GM12878 (cell line): ENCODE results near the gene NLGN4X. TPM values are rescaled to one million over a fixed set of nuclear protein-coding genes. Genes with fewer than 3 reads are reported as not detected.

Experiments used
- ATAC-seq: fragments of 200-7000 bp; cut with Tn5 transposase; 3 replicates; pipeline ENCODE4 v1.9.1; 2020; ENCODE audit warnings: mild to moderate bottlenecking, moderate library complexity
- BruUV-seq: library from RNA; stranded (reverse); fragments of 400-500 nt; replicated peaks from 2 replicates; lab custom pipeline; 2021; lab: Mats Ljungman, UMichigan
- CTCF ChIA-PET: fragments of 300-600 bp; sonication (Branson Sonifier 250); formaldehyde crosslinking; extraction: SDS; loops from one replicate; lab custom pipeline; 2021; ENCODE audit warnings: inconsistent platforms; lab: Yijun Ruan, JAX
- POLR2A ChIA-PET: fragments of 350-600 bp; formaldehyde crosslinking; extraction: SDS; loops from one replicate; lab custom pipeline; 2021; ENCODE audit warnings: inconsistent platforms; lab: Charles Lee
- RAD21 ChIA-PET: fragments of 300-600 bp; sonication (Branson Sonifier 250); formaldehyde crosslinking; loops from one replicate; lab custom pipeline; 2023; ENCODE audit warnings: antibody characterized with exemption; ENCODE audit not compliant: unreplicated experiment; lab: Charles Lee
- SMC1A ChIA-PET: fragments of 300-600 bp; sonication (Branson Sonifier 250); formaldehyde crosslinking; loops from one replicate; lab custom pipeline; 2023; ENCODE audit not compliant: unreplicated experiment, uncharacterized antibody; lab: Charles Lee
- DNase-seq: peaks from one replicate; pipeline ENCODE4 v3.0.0-alpha.2; 2011; ENCODE audit warnings: low read depth, low spot score
- FAIRE-seq: peaks from 3 replicates; lab custom pipeline; 2011; peaks lifted over from hg19 to GRCh38; lab: Jason Lieb, UNC
- H2AFZ ChIP-seq: 2 replicates; pipeline ENCODE4 v1.6.0; 2011; ENCODE audit warnings: low read depth, low read length, control low read depth; ENCODE audit not compliant: control insufficient read depth
- H3K27ac ChIP-seq: 2 replicates; pipeline ENCODE4 v1.5.1; 2011; ENCODE audit warnings: control low read depth; ENCODE audit not compliant: control insufficient read depth, insufficient read depth
- H3K27me3 ChIP-seq, 2 experiments: replicated peaks in 1 of 2; 2 replicates each; pipeline versions ENCODE4 v1.6.0 to v1.6.1; 2011; ENCODE audit warnings: low read length in 1 of 2; ENCODE audit not compliant: control insufficient read depth in 2 of 2, insufficient read depth in 2 of 2
- H3K36me3 ChIP-seq, 2 experiments: 2 replicates each; pipeline ENCODE4 v1.5.1; 2011; ENCODE audit warnings: low read length in 1 of 2; ENCODE audit not compliant: control insufficient read depth in 2 of 2, insufficient read depth in 2 of 2
- H3K4me1 ChIP-seq: 2 replicates; pipeline ENCODE4 v1.6.1; 2011; ENCODE audit warnings: mild to moderate bottlenecking, low read length, moderate library complexity, mixed read lengths; ENCODE audit not compliant: control insufficient read depth, insufficient read depth
- H3K4me2 ChIP-seq: 2 replicates; pipeline ENCODE4 v1.6.0; 2011; ENCODE audit warnings: control low read depth; ENCODE audit not compliant: control insufficient read depth, insufficient read depth
- H3K4me3 ChIP-seq: fragments of 200-600 bp; sonication (generic); 2 replicates; pipeline ENCODE4 v1.5.1; 2016
- H3K79me2 ChIP-seq: 2 replicates; pipeline ENCODE4 v1.6.0; 2011; ENCODE audit warnings: low read length; ENCODE audit not compliant: control insufficient read depth, insufficient read depth
- H3K9ac ChIP-seq: 2 replicates; pipeline ENCODE4 v1.8.0; 2011; ENCODE audit warnings: low read length, control low read depth, mixed read lengths; ENCODE audit not compliant: control insufficient read depth, insufficient read depth
- H3K9me3 ChIP-seq: replicated peaks from 3 replicates; pipeline ENCODE4 v1.5.1; 2011; ENCODE audit warnings: mild to moderate bottlenecking, low read length; ENCODE audit not compliant: control insufficient read depth, insufficient read depth
- H4K20me1 ChIP-seq: 2 replicates; pipeline ENCODE4 v1.6.0; 2011; ENCODE audit not compliant: control insufficient read depth, insufficient read depth
- BACH1 ChIP-seq: fragments of 450-650 bp; IDR thresholded peaks from 2 replicates; pipeline ENCODE4 v1.6.1; 2017; ENCODE audit warnings: mild to moderate bottlenecking, borderline replicate concordance
- CBX3 ChIP-seq: fragments of 200-600 bp; sonication (generic); IDR thresholded peaks from 2 replicates; pipeline ENCODE4 v1.6.1; 2016; ENCODE audit warnings: low read depth, borderline replicate concordance
- HDAC2 ChIP-seq: fragments of 200-600 bp; sonication (generic); IDR thresholded peaks from 2 replicates; pipeline ENCODE4 v1.6.1; 2017
- JUNB ChIP-seq: IDR thresholded peaks from 2 replicates; pipeline ENCODE4 v1.6.1; 2016; ENCODE audit warnings: antibody characterized with exemption, mild to moderate bottlenecking
- KLF5 ChIP-seq: fragments of 450-650 bp; IDR thresholded peaks from 2 replicates; pipeline ENCODE4 v1.6.1; 2014; ENCODE audit warnings: mild to moderate bottlenecking; ENCODE audit not compliant: partially characterized antibody
- MEF2B ChIP-seq: fragments of 450-650 bp; IDR thresholded peaks from 2 replicates; pipeline ENCODE4 v1.6.1; 2018; ENCODE audit warnings: mild to moderate bottlenecking, moderate library complexity; ENCODE audit not compliant: partially characterized antibody, poor library complexity, severe bottlenecking
- MXI1 ChIP-seq: fragments of 150-350 bp; IDR thresholded peaks from 2 replicates; pipeline ENCODE4 v1.6.1; 2011; ENCODE audit warnings: low read depth, mild to moderate bottlenecking, inconsistent platforms, low read length, improper control_type of control experiment
- PML ChIP-seq: IDR thresholded peaks from 2 replicates; pipeline ENCODE4 v1.6.1; 2012; ENCODE audit warnings: low read length, inconsistent platforms
- POLR2AphosphoS5 ChIP-seq: IDR thresholded peaks from 2 replicates; pipeline ENCODE4 v1.6.1; 2011; ENCODE audit warnings: mild to moderate bottlenecking, low read length, inconsistent platforms
- RB1 ChIP-seq: fragments of 450-650 bp; formaldehyde crosslinking; IDR thresholded peaks from 2 replicates; pipeline ENCODE4 v1.6.1; 2017; ENCODE audit warnings: mild to moderate bottlenecking, borderline replicate concordance
- RUNX3 ChIP-seq: IDR thresholded peaks from 2 replicates; pipeline ENCODE4 v1.6.1; 2012; ENCODE audit warnings: low read length, inconsistent platforms
- SMAD5 ChIP-seq: IDR thresholded peaks from 2 replicates; pipeline ENCODE4 v1.6.1; 2016; ENCODE audit warnings: antibody characterized with exemption, low read depth
- SMC3 ChIP-seq: IDR thresholded peaks from 2 replicates; pipeline ENCODE4 v1.6.1; 2011; ENCODE audit warnings: low read length, improper control_type of control experiment, borderline replicate concordance
- SREBF1 ChIP-seq: IDR thresholded peaks from 2 replicates; pipeline ENCODE4 v1.6.1; 2012; ENCODE audit warnings: mild to moderate bottlenecking, low read length
- WGBS: methylation state at CpG from one replicate; pipeline ENCODE4 v1.1.6; 2016; ENCODE audit warnings: low lambda C conversion rate; ENCODE audit not compliant: insufficient replicate concordance, insufficient coverage; ENCODE audit errors: missing lambda C conversion rate; 5-methylcytosine and 5-hydroxymethylcytosine counted together
- in situ Hi-C: fragments of 300-500 bp; cut with MboI; formaldehyde crosslinking; loops from 9 replicates; pipeline ENCODE4 v1.14.3; 2018; ENCODE audit warnings: mixed read lengths
- intact Hi-C: fragments of 100-400 bp; cut with micrococcal nuclease; formaldehyde crosslinking; loops from one replicate; pipeline ENCODE4 v1.14.2; 2022; ENCODE audit not compliant: unreplicated experiment
- polyA plus RNA-seq, 11 experiments: library from polyadenylated mRNA; depleted of rRNA in 4 of 11; unstranded in 6 of 11; stranded (reverse) in 5 of 11; fragments of >200 nt; fragmentation: Nextera tagmentation in 4 of 11; fragmentation: Illumina TruSeq in 1 of 11; extraction: Ambion mirVana in 4 of 11; extraction: Trizol in 1 of 11; gene quantifications; 1 replicate in 1 of 11; 2 replicates in 10 of 11; pipeline versions ENCODE4 v1.2.1 to v1.2.3, GENCODE V29; 2011 to 2016; ENCODE audit warnings: inconsistent platforms in 2 of 11, missing spikeins in 2 of 11, low read depth in 1 of 11
- total RNA-seq, 4 experiments: library from RNA; depleted of rRNA in 3 of 4; stranded (reverse); fragments of >200 nt in 3 of 4; fragmentation: Illumina TruSeq in 1 of 4; extraction: Trizol in 1 of 4; gene quantifications; 2 replicates each; pipeline versions ENCODE4 v1.2.1 to v1.2.3, GENCODE V29; 2013 to 2021

NLGN4X gene
- total and polyA plus RNA-seq, 10 of the 15 experiments (the other 5 are each of a cell fraction or from before 2014, with no cell fraction given): 0.02 to 1.5 (median 0.09) TPM; not detected in 2

DNA sequence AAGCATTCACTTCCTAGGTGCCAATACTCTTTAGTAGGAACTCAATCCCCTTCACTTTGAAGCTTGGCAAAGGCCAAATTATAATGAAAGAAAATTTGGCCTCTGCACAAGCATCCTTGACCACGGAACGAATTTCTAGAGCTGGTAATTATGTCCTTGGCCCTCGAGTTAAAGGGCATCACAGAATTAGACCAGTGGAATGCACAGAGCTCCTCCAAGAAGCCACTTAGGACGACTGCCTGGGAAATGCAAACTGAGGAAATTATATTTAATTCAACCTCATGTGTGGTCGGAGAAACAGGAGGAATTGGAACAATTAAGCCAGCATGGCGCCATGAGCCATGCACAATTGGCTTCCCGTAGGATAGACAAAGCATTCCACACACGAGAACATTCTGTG lies 59.3 kb downstream of the NLGN4X start:
- Histone ChIP-seq H3K79me2 (no peaks in the 10 kb centered on the region), H3K4me1 (no peaks in the 10 kb centered on the region), H3K9ac (no peak overlapping the region), H3K4me3 (no peak overlapping the region), H2AFZ (no peak overlapping the region), H3K36me3 (no peaks in the 10 kb centered on the region), H4K20me1 (no peaks in the 10 kb centered on the region), H3K27me3 (no peaks in the 10 kb centered on the region), H3K9me3 (no peaks in the 10 kb centered on the region), H3K27ac (no peak overlapping the region), H3K4me2 (no peak overlapping the region)
- 2% methylated on average over 8 of the region's 8 CpGs for WGBS
- CTCF ChIA-PET: no interaction called here
- no peak for ATAC-seq
- in situ Hi-C loops (no loop called here), intact Hi-C loops (no loop called here)
- no TSS peak for BruUV-seq
- SMC1A ChIA-PET: interaction anchor here (0.6 kb wide), 1 partner anchor 1381 kb away, joined by 3 read pairs; no protein-coding TSS in a partner anchor
- RAD21 ChIA-PET: no interaction called here
- POLR2A ChIA-PET: no interaction called here
- TF ChIP-seq MXI1 (no peak), HDAC2 (no peak), KLF5 (no peak), JUNB (no peak), MEF2B (no peak), SREBF1 (no peak), CBX3 (no peak), RB1 (no peak), PML (no peak), BACH1 (no peak), SMAD5 (no peak), RUNX3 (no peak), POLR2AphosphoS5 (no peak), SMC3 (no peak)
- DNase-seq: no peak
- FAIRE-seq: no peak
